GM21390 (cell line): ENCODE measurements around the gene PRKCA.
"Not testable (repeated sequence)": the region's sequence is repeated elsewhere in the genome, so short reads cannot be mapped to it uniquely, and the experiment has no call there.

ENCODE experiments used
- ATAC-seq: cut with Tn5 transposase; IDR thresholded peaks from one replicate; pipeline ENCODE4 v1.9.1; 2021; ENCODE audit not compliant: unreplicated experiment

The PRKCA gene

DNA sequence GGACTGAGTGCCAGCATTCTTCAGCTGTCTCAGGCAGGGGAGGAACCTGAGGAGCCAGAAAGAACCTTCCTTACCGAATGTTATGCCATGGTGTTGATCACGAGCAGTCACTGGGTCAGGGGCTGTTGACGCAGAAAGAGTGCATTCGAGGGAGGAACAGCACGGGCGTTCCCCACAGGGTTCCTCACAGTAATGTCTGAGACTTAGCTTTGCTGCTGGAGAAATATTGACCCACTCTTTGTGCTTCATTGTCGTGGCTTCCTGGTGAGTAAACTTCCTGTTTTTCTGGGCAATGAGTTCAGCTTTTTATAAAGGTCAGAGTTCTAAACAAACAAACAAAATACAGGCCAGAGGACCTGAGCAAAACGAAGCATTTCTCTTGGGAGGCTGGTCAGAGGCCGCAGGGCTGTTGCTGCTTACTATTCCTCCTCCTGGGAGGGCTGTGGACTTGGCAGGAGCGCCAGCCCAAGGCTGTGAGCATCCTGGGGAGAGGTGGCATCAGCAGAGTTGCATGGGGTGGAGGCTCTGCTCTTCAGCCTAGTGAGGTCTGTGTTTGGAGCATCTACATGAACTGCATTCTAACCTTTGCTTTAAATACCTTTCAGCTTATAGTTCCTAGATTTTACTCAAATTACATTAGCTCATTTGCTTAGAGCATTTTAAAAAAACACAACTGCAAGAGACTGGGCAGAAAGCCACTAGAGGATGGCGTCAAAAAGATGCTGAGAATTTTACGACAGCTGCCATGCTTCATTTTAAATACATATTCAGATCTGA is 389.4 kb downstream of the PRKCA start:
- ATAC-seq: no peak

- ATAC-seq: no peak
Observed at GRCh38 chr17:66692421-66692690, 389.9 kb downstream of the PRKCA start.

- ATAC-seq: no peak
Observed at GRCh38 chr17:66695098-66695497, 392.7 kb downstream of the PRKCA start.

DNA sequence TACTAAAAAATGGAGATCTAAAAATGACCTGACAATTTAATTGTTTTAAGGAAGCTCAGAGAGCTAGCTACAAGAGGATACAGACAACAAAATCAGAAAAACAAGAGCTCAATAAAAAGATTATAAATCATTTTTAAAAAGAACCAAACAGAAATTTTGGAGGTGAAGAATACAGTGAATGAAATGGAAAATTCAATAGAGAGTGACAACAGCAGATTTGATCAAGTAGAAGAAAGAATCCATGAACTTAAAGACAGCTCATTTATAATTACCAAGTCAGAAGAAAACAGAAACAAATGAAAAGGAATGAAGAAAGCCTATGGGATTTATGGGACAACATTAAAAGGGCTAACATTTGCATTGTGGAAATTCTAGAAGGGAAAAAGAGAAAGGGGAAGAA is 395.9 kb downstream of the PRKCA start:
- no peak for ATAC-seq

GRCh38 chr17:66701462-66701861 is 399.0 kb downstream of the PRKCA start:
- no peak for ATAC-seq

DNA sequence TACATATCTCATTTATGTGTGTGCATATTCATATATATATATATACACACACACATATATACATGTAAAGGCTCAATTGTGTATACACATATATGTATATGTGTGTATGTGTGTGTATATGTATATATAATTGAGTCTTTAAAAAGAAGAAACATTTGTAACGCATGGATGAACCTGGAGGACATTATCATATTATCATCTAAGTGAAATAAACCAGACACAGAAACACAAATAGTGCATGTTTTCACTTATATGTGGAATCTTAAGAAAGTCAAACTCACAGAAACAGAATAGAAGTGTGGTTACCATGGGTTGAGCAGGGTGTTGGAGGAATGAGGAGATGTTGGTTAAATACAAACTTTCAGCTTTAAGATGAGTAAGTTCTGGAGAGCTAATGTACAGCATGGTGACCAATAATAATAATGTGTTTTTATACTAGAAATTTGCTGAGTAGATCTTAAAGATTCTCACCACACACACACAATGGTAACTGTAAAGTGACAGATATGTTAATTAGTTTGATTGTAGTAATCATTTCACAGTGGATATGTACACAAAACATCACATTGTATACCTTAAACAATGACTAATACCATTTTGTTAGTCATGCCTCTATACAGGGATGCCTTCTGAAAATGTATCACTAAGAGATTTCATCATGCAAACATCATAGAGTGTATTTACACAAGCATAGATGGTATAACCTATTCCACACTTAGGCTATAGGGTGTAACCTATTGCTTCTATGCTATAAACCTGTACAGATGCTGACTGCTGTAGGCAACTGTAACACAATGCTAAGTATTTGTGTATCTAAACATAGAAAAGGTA is 399.9 kb downstream of the PRKCA start:
- ATAC-seq: no peak

DNA sequence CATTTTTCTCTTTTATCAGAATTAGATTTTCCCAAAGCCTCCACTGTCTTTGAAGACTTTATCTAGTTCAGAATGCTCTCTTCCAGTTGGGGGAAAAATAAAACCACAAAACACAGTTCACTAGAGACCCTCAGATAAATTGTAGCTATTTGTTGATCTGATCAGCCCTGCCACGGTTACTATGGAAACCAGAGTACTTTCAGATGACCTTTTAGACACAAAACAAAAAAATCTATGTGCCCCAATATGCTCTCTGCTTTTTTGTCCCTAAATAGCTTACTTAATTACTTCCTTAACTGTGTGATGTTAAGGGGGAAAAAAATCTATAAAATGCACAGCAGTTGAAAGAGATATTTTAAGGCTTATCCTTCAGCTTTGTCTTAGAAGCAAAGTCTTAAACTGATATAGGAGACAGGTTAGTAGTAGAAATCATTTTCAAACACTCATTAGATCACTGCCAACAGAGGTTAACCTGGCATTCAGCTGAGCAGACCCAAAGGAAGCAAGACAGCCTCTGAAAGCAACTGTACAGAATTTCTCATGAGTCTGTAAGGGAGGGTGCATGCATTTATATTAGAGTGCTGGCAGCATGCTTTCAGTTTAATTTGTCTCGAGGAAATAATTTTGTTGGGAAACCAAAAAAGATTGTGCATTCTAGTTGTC is 402.6 kb downstream of the PRKCA start:
- ATAC-seq: no peak

- ATAC-seq: no peak
Observed at GRCh38 chr17:66706851-66707450, 404.5 kb downstream of the PRKCA start.

GRCh38 chr17:66711401-66711800 is 409.0 kb downstream of the PRKCA start:
- no peak for ATAC-seq

- ATAC-seq: no peak
Observed at GRCh38 chr17:66711881-66712321, 409.5 kb downstream of the PRKCA start.

DNA sequence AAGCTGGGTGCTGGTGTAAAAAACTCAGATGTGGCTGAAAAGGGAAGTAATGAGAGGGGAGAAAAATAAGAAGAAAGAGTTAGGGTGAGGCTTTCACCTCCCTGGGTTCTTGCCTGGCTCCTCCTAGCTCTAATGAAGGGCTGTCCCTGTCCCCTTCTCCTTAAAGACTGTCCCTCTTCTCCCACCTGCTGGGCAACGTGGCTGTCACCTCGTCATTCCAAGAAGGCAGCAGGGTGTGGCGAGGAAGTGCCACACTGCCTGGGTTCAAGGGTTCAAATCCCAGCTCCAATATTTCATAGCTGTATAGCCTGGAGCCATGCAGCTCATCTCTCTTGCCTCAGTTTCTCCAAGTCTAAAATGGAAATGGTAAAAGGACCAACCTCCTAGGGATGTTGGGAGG is 410.0 kb downstream of the PRKCA start:
- no peak for ATAC-seq

DNA sequence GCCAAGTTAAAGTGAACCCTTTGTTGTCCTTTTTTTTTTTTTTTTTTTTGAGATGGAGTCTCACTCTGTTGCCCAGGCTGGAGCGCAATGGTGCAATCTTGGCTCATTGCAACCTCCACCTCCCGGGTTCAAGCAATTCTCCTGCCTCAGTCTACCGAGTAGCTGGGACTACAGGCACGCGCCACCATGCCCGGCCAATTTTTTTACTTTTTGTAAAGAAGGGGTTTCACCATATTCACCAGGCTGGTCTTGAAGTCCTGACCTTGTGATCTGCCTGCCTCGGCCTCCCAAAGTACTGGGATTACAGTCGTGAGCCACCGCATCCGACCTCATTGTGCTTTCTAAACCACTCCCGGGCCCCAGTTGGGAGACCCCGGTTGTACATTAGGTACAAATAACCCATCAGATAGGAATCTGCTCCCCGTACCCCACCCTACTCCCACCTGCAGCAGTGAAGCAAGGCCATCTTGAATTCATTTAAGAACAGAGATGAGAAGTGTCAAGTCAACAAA is 410.7 kb downstream of the PRKCA start:
- not testable (repeated sequence) for ATAC-seq

GRCh38 chr17:66713533-66714042 is 411.2 kb downstream of the PRKCA start:
- peak; percentile 69 for ATAC-seq

DNA sequence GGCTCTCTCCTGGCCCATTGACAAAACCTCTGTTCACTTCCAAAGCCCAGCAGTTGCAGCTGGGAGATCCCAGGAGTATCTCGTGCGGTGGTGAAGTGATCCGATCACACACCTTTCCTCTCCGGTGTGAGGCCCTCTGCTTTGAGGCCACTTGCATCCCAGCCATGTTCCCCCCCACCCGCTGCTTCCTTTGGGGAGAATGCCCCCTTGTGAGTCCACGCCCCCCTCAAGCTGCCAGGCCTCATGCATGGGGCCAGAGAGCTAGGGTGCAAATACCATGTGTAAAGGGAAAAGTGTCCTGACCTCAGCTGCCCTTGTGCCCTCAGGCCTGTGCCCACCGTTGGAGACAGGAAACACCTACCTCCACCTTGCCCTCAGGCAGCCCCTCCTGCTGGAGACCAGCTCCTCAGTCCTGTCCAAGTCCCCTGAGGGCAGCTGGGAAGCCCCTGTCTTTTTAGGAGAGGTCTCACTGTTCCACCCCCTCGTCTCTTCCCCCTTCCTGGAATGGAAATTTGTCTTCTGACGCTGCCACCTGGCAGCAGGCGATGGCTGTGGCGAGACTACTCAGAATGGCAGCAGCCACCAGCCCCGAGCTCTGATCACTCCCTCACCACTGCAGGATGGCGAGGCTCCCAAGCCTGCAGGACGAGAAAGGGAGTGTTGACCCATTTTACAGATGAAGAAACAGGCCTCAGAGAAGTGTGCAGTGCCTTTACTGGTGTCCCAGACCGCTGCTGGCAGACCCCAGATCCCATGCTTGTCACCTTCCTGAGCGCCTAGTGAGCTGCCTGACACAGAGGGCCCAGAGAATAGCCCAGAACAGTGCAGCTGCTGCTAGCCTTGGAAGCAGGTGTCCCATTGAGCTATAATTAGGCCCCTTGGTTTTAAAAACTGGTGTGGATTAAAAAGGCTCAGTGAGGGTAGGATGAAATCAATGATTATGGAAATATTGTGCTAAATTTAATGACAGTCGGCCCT is 411.9 kb downstream of the PRKCA start:
- no peak for ATAC-seq

GRCh38 chr17:66715076-66715675 is 412.8 kb downstream of the PRKCA start:
- no peak for ATAC-seq

DNA sequence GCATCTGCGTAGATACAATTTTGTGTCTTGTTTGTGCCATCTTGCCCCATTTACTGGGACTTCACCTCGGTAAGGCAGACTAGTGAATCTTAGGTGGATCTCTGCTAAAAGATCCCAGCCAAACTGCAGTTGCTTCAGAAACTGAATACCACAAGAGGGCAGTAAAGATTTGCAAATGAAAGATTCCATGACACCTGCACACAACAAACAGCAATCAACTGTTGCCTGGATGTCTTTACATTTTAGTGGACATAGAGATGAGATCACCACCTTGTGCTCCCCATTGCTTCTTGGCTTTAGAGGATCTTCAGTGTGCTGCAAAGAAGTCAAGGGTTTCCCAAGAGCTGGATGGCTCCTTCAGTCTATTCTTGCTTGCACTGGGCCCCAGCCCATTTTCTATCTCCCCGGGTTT is 413.3 kb downstream of the PRKCA start:
- no peak for ATAC-seq

GRCh38 chr17:66716236-66717026 is 414.0 kb downstream of the PRKCA start:
- ATAC-seq: no peak

- peak; percentile 49 for ATAC-seq
Observed at GRCh38 chr17:66717641-66718058, 415.2 kb downstream of the PRKCA start.

DNA sequence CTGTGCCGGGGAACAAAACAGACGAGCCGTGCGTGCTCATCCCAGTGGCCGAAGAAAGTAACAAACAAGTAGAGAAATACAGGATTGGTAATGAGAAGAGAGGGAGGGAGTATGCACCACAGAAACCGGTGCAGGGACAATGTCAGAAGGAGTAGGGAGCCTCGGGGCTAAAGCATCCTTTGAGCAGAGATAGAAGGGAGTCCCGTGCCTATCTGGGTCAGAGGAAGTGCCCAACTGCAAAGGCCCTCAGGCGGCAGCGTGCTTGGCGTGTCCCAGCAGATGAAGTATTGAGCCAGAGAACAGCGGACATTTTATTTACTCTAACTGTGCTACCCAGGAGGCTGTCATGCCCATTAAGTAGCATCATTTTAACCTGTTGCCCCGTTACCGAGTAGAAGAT is 417.6 kb downstream of the PRKCA start:
- no peak for ATAC-seq
